B cell (primary cell): Measurements from ENCODE around the gene ALOX15B. TPM values are rescaled to one million over a fixed set of nuclear protein-coding genes. Genes with fewer than 3 reads are reported as not detected.

Experiments used
- ATAC-seq: fragments of 200-7000 bp; cut with Tn5 transposase; one replicate; pipeline ENCODE4 v1.10.0; 2021; ENCODE audit warnings: low read depth, mild to moderate bottlenecking, moderate number of reproducible peaks, moderate library complexity
- CTCF ChIA-PET: fragments of 350-600 bp; sonication (Branson Sonifier 250); formaldehyde crosslinking; loops from one replicate; lab custom pipeline; 2021; ENCODE audit warnings: antibody characterized with exemption, inconsistent platforms; lab: Charles Lee
- POLR2A ChIA-PET: fragments of 350-600 bp; sonication (Branson Sonifier 250); formaldehyde crosslinking; loops from one replicate; lab custom pipeline; 2021; ENCODE audit warnings: antibody characterized with exemption; lab: Charles Lee
- DNase-seq: peaks from one replicate; pipeline ENCODE4 v3.0.0; 2013
- H2AFZ ChIP-seq: 2 replicates; pipeline ENCODE4 v1.6.1; 2012; ENCODE audit warnings: mild to moderate bottlenecking, low read depth, low read length; ENCODE audit not compliant: insufficient read depth, poor library complexity, severe bottlenecking
- H3K27ac ChIP-seq, 2 donors: 1 replicate in 1 of 2; 2 replicates in 1 of 2; pipeline ENCODE4 v1.5.1; 2012 to 2013; ENCODE audit warnings: low read length in 2 of 2, mild to moderate bottlenecking in 2 of 2, moderate library complexity in 1 of 2
- H3K27me3 ChIP-seq, 4 experiments: fragments of 200-600 bp in 1 of 4; sonication (generic) in 1 of 4; replicated peaks in 1 of 4; 1 replicate in 2 of 4; 2 replicates in 2 of 4; pipeline versions ENCODE4 v1.6.1 to v1.7.0; 2013 to 2016; ENCODE audit warnings: low read length in 3 of 4, mild to moderate bottlenecking in 2 of 4, mixed read lengths in 1 of 4, moderate library complexity in 1 of 4; ENCODE audit not compliant: insufficient read depth in 4 of 4, control insufficient read depth in 3 of 4; ENCODE audit errors: control extremely low read depth in 1 of 4
- H3K36me3 ChIP-seq, 2 experiments: replicated peaks in 1 of 2; 1 replicate in 1 of 2; 2 replicates in 1 of 2; pipeline versions ENCODE4 v1.6.1 to v1.7.1; 2013; ENCODE audit warnings: low read length in 1 of 2; ENCODE audit not compliant: insufficient read depth in 2 of 2, control insufficient read depth in 1 of 2; ENCODE audit errors: control extremely low read depth in 1 of 2, extremely low read depth in 1 of 2
- H3K4me1 ChIP-seq, 2 donors: fragments of 200-600 bp in 1 of 2; sonication (generic) in 1 of 2; 1 replicate in 1 of 2; 2 replicates in 1 of 2; pipeline versions ENCODE4 v1.5.1 to v1.6.1; 2013 to 2017; ENCODE audit warnings: low read length in 2 of 2; ENCODE audit not compliant: control insufficient read depth in 2 of 2, insufficient read depth in 2 of 2
- H3K4me2 ChIP-seq: replicated peaks from 2 replicates; pipeline ENCODE3; 2012; ENCODE audit warnings: mild to moderate bottlenecking, low read depth, low read length; ENCODE audit not compliant: poor library complexity, severe bottlenecking
- H3K4me3 ChIP-seq, 5 experiments: fragments of 200-600 bp in 1 of 5; sonication (generic) in 1 of 5; 1 replicate in 3 of 5; 2 replicates in 2 of 5; pipeline versions ENCODE4 v1.5.1 to v1.7.0; 2011 to 2016; ENCODE audit warnings: low read length in 4 of 5, mild to moderate bottlenecking in 4 of 5, low read depth in 2 of 5, control low read depth in 1 of 5, moderate library complexity in 1 of 5; ENCODE audit not compliant: insufficient read depth in 1 of 5; ENCODE audit errors: control extremely low read depth in 1 of 5, extremely low read depth in 1 of 5
- H3K79me2 ChIP-seq: fragments of 200-600 bp; sonication (generic); one replicate; pipeline ENCODE4 v1.6.0; 2016; ENCODE audit warnings: low read length; ENCODE audit not compliant: control insufficient read depth, insufficient read depth
- H3K9ac ChIP-seq: fragments of 200-600 bp; sonication (generic); 2 replicates; pipeline ENCODE4 v1.6.1; 2017; ENCODE audit warnings: mild to moderate bottlenecking, low read length, moderate library complexity
- H3K9me3 ChIP-seq, 3 donors: one replicate each; pipeline versions ENCODE4 v1.6.1 to v1.7.1; 2013; ENCODE audit warnings: low read length in 2 of 3; ENCODE audit not compliant: control insufficient read depth in 2 of 3, insufficient read depth in 1 of 3; ENCODE audit errors: control extremely low read depth in 1 of 3
- H4K20me1 ChIP-seq: 2 replicates; pipeline ENCODE4 v1.6.0; 2012; ENCODE audit warnings: mild to moderate bottlenecking, low read length; ENCODE audit not compliant: insufficient read depth, control insufficient read depth, poor library complexity, severe bottlenecking
- H3K27ac Mint-ChIP-seq: one replicate; pipeline ENCODE4 v1.8.0; 2021; ENCODE audit warnings: mixed read lengths
- H3K27me3 Mint-ChIP-seq: one replicate; pipeline ENCODE4 v1.8.0; 2021; ENCODE audit warnings: mixed read lengths
- H3K4me1 Mint-ChIP-seq: one replicate; pipeline ENCODE4 v1.8.0; 2021; ENCODE audit warnings: mixed read lengths
- H3K4me3 Mint-ChIP-seq: one replicate; pipeline ENCODE4 v1.8.0; 2021; ENCODE audit warnings: mixed read lengths
- H3K9me3 Mint-ChIP-seq: one replicate; pipeline ENCODE4 v1.8.0; 2022; ENCODE audit warnings: mixed read lengths; ENCODE audit not compliant: insufficient read depth
- CTCF ChIP-seq: fragments of 200-600 bp; IDR thresholded peaks from one replicate; pipeline ENCODE4 v1.8.0; 2022; ENCODE audit warnings: antibody characterized with exemption, mild to moderate bottlenecking
- EZH2 ChIP-seq: IDR thresholded peaks from 2 replicates; pipeline ENCODE4 v1.6.1; 2012; ENCODE audit warnings: borderline replicate concordance, low read depth, mild to moderate bottlenecking, moderate library complexity, low read length; ENCODE audit not compliant: insufficient read depth, poor library complexity, severe bottlenecking
- WGBS: methylation state at CpG from one replicate; pipeline ENCODE4 v1.1.5; 2013; ENCODE audit warnings: missing lambda C conversion rate; ENCODE audit not compliant: insufficient coverage; 5-methylcytosine and 5-hydroxymethylcytosine counted together
- intact Hi-C: fragments of 100-400 bp; cut with micrococcal nuclease; formaldehyde crosslinking; loops from one replicate; pipeline ENCODE4 v1.10.0; 2022
- polyA plus RNA-seq: library from polyadenylated mRNA; depleted of rRNA; stranded (reverse); fragments of >200 nt; gene quantifications from 2 replicates; pipeline ENCODE4 v1.2.3, GENCODE V29; 2012
- total RNA-seq, 2 donors: library from RNA; stranded (reverse); fragments of 120-200 nt in 1 of 2; gene quantifications; 1 replicate in 1 of 2; 2 replicates in 1 of 2; pipeline versions ENCODE4 v1.2.3 to v1.2.4, GENCODE V29; 2013 to 2022

Gene ALOX15B
- total and polyA plus RNA-seq, 2 donors (not counting 1 experiment from before 2014, with no cell fraction given): 0.03 TPM; not detected in 1

- Histone ChIP-seq H3K4me1 (peaks cover 9 to 15% of the 10 kb centered on the region in 2 donors), H3K79me2 (peaks cover 7% of the 10 kb centered on the region), H4K20me1 (peaks cover 9% of the 10 kb centered on the region), H3K27me3 (peaks cover 0 to 19% (median 10%) of the 10 kb centered on the region in 4 experiments), H2AFZ (peak overlapping the region; percentile 98), H3K27ac (peak overlapping the region; percentile 48 to 75), H3K9me3 (no peaks in the 10 kb centered on the region), H3K4me2 (peak overlapping the region; percentile 97), H3K4me3 (peak overlapping the region in 4 of 5 experiments; percentile 57 to 76 (median 70)), H3K36me3 (no peaks in the 10 kb centered on the region), H3K9ac (peak overlapping the region; percentile 76)
- ATAC-seq: peak; percentile 82
- H3K4me1 Mint-ChIP-seq: peaks cover 14% of the 10 kb centered on the region
- H3K9me3 Mint-ChIP-seq: no peaks in the 10 kb centered on the region
- ChIA-PET POLR2A (interaction anchor here (0.6 to 1.3 kb wide), 13 partner anchors 9 to 210 kb away, joined by 3 to 8 read pairs (median 3); partner anchors contain the start of gene CTC1), CTCF (interaction anchor here (0.7 to 11.5 kb wide), 19 partner anchors 9 to 667 kb away, joined by 3 to 360 read pairs (median 4); partner anchors contain the start of genes ALOX12B, ALOXE3, BORCS6 and SLC25A35)
- H3K27ac Mint-ChIP-seq: peak overlapping the region; percentile 92
- peaks cover 6% of the 10 kb centered on the region for H3K27me3 Mint-ChIP-seq
- WGBS: 1% methylated on average over 81 of the region's 87 CpGs
- intact Hi-C loops: loop anchor here (1.0 to 2.0 kb wide), 5 partner anchors 12 to 221 kb away; partner anchors contain the start of gene ALOXE3
- no peak for TF ChIP-seq EZH2
- TF ChIP-seq CTCF: peak; percentile 90
- peak overlapping the region; percentile 96 for H3K4me3 Mint-ChIP-seq
- DNase-seq: peak; percentile 90
These were observed 40.7 kb downstream of the ALOX15B start for GRCh38 chr17:8079291-8080207.
